ENCODE measurements around the gene GLI2.

The GLI2 gene

GRCh38 chr2:120691410-120691809 is 44.3 kb upstream of the GLI2 start:
- Histone ChIP-seq H3K27ac (no peak overlapping the region), H3K4me3 (ENCODE audit: low read depth in 1 of 2, low read length in 1 of 2) (no peak overlapping the region), H3K9me3 (no peaks in the 10 kb centered on the region), H3K36me3 (no peaks in the 10 kb centered on the region), H3K27me3 (peaks cover 69% of the 10 kb centered on the region), H3K4me1 (ENCODE audit: control insufficient read depth in 1 of 2, insufficient read depth in 1 of 2, low read depth in 1 of 2, low read length in 1 of 2) (no peaks in the 10 kb centered on the region)
- TF ChIP-seq, protein P1, sequence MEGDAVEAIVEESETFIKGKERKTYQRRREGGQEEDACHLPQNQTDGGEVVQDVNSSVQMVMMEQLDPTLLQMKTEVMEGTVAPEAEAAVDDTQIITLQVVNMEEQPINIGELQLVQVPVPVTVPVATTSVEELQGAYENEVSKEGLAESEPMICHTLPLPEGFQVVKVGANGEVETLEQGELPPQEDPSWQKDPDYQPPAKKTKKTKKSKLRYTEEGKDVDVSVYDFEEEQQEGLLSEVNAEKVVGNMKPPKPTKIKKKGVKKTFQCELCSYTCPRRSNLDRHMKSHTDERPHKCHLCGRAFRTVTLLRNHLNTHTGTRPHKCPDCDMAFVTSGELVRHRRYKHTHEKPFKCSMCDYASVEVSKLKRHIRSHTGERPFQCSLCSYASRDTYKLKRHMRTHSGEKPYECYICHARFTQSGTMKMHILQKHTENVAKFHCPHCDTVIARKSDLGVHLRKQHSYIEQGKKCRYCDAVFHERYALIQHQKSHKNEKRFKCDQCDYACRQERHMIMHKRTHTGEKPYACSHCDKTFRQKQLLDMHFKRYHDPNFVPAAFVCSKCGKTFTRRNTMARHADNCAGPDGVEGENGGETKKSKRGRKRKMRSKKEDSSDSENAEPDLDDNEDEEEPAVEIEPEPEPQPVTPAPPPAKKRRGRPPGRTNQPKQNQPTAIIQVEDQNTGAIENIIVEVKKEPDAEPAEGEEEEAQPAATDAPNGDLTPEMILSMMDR (IDR thresholded peaks at IDR 0.05), result no peak

DNA sequence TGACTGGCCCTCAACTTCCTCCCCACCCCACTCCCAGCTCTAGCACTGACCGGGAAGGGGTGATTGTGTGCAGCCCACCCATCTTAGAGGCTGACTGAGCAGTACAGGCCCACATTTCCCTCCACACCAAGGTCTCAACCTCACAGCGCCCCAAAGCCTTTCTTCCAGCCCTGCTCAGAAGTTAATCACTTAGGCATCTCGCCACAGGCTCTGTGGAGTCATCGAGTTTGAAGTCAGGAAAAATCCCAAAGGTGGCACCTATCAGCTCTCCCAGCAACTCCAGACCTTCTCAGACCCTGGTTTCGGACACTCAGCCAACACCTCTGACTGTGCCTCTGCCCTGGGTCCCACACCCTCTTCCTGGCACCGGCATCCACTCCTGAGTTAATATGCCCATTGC is 43.0 kb upstream of the GLI2 start:
- Histone ChIP-seq H3K27me3 (peaks cover 80% of the 10 kb centered on the region), H3K27ac (no peak overlapping the region), H3K9me3 (no peaks in the 10 kb centered on the region), H3K4me1 (ENCODE audit: control insufficient read depth in 1 of 2, insufficient read depth in 1 of 2, low read depth in 1 of 2, low read length in 1 of 2) (no peaks in the 10 kb centered on the region), H3K4me3 (ENCODE audit: low read depth in 1 of 2, low read length in 1 of 2) (no peak overlapping the region), H3K36me3 (no peaks in the 10 kb centered on the region)
- TF ChIP-seq, protein P1 (IDR thresholded peaks at IDR 0.05), result no peak

GRCh38 chr2:120693121-120693520 is 42.5 kb upstream of the GLI2 start:
- Histone ChIP-seq H3K27ac (no peak overlapping the region), H3K27me3 (peaks cover 80% of the 10 kb centered on the region), H3K36me3 (no peaks in the 10 kb centered on the region), H3K4me3 (ENCODE audit: low read depth in 1 of 2, low read length in 1 of 2) (no peak overlapping the region), H3K4me1 (ENCODE audit: control insufficient read depth in 1 of 2, insufficient read depth in 1 of 2, low read depth in 1 of 2, low read length in 1 of 2) (no peaks in the 10 kb centered on the region), H3K9me3 (no peaks in the 10 kb centered on the region)
- TF ChIP-seq, protein P1 (IDR thresholded peaks at IDR 0.05), result no peak

DNA sequence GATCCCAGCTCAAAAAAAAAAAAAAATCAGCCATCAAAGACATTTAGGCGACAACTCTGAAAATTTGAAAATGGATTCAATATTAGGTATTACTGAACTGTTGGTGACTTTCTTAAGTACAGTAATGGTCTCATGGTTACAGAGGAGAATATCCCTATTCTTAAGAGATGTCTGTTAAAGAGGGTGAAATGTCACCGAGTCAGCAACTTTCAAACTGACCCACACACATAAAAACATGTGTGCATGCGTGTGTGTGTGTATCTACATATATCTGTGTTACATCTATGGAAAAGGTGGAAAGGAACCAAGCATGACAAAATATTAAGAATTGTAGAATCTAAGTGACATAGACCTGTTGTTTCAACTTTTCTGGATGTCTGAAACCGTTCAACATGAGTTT is 41.6 kb upstream of the GLI2 start:
- Histone ChIP-seq H3K9me3 (no peaks in the 10 kb centered on the region), H3K36me3 (no peaks in the 10 kb centered on the region), H3K27me3 (peaks cover 86% of the 10 kb centered on the region), H3K27ac (no peak overlapping the region), H3K4me3 (ENCODE audit: low read depth in 1 of 2, low read length in 1 of 2) (no peak overlapping the region), H3K4me1 (ENCODE audit: control insufficient read depth in 1 of 2, insufficient read depth in 1 of 2, low read depth in 1 of 2, low read length in 1 of 2) (no peaks in the 10 kb centered on the region)
- TF ChIP-seq, protein P1 (IDR thresholded peaks at IDR 0.05), result no peak

DNA sequence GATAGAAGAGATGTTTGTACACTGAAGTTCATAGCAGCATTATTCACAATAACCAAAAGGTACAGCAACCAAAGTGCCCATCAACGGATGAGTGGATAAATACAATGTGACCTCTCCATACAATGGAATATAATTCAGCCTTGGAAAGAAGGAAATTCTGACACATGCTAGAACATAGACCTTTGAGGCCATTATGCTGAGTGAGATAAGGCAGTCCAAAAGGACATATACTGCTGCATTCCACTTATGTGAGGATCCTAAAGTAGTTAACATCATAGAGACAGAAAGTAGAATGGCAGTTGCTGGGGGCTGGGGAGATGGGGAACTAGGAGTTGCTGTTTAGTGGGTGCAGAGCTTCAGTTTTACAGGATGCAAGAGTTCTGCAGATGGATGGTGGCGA is 38.2 kb upstream of the GLI2 start:
- H3K27me3 ChIP-seq, result peaks cover 77% of the 10 kb centered on the region
- no peaks in the 10 kb centered on the region for H3K4me1 ChIP-seq (ENCODE audit: control insufficient read depth in 1 of 2, insufficient read depth in 1 of 2, low read depth in 1 of 2, low read length in 1 of 2)
- H3K27ac ChIP-seq, result no peak overlapping the region
- TF ChIP-seq, protein P1 (IDR thresholded peaks at IDR 0.05), result no peak
- no peaks in the 10 kb centered on the region for H3K36me3 ChIP-seq
- H3K9me3 ChIP-seq, result no peaks in the 10 kb centered on the region
- H3K4me3 ChIP-seq (ENCODE audit: low read depth in 1 of 2, low read length in 1 of 2), result no peak overlapping the region

DNA sequence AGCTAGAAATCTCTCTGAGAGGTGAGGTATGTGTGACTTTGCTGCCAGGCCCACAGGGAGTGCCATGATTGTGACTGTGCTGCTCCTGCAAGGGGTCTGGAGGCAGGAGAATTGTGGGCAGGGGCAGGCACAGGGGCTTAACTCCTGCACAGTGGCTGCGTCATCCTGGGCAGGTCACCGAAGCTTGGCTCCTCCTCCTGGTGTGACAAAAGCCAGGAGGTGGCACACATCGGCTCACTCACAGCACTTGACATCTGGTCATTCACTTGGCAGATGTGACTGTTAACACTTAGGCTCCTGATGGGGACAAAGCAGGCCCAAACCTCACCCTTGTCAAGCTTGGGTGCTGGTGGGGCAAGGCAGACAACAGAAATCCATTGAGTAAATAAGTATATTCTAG is 36.4 kb upstream of the GLI2 start:
- Histone ChIP-seq H3K27ac (no peak overlapping the region), H3K4me3 (ENCODE audit: low read depth in 1 of 2, low read length in 1 of 2) (no peak overlapping the region), H3K27me3 (peaks cover 65% of the 10 kb centered on the region), H3K9me3 (no peaks in the 10 kb centered on the region), H3K4me1 (ENCODE audit: control insufficient read depth in 1 of 2, insufficient read depth in 1 of 2, low read depth in 1 of 2, low read length in 1 of 2) (no peaks in the 10 kb centered on the region), H3K36me3 (no peaks in the 10 kb centered on the region)
- TF ChIP-seq, protein P1 (IDR thresholded peaks at IDR 0.05), result no peak
